GM19328 (cell line): ENCODE measurements around the gene BTG2.
"Not testable (repeated sequence)": the region's sequence is repeated elsewhere in the genome, so short reads cannot be mapped to it uniquely, and the experiment has no call there.

Experiments
- ATAC-seq: cut with Tn5 transposase; IDR thresholded peaks from one replicate; pipeline ENCODE4 v1.9.1; 2021; ENCODE audit warnings: mild to moderate bottlenecking, moderate library complexity; ENCODE audit not compliant: unreplicated experiment

BTG2 gene

GRCh38 chr1:203304919-203305808 lies at the start of gene BTG2:
Gene BTG2 (plus strand): TSS chr1:203305519. CDS start chr1:203305607, 88 bp downstream.
- ATAC-seq: peak; percentile 68

GRCh38 chr1:203256636-203257035 lies 48.7 kb upstream of the BTG2 start:
- ATAC-seq: not testable (repeated sequence)

GRCh38 chr1:203263496-203263895 lies 41.8 kb upstream of the BTG2 start:
- ATAC-seq: no peak

GRCh38 chr1:203264052-203264501 lies 41.2 kb upstream of the BTG2 start:
- no peak for ATAC-seq

- no peak for ATAC-seq
These were observed 39.8 kb upstream of the BTG2 start for GRCh38 chr1:203265541-203265940.

GRCh38 chr1:203266140-203266539 lies 39.2 kb upstream of the BTG2 start:
- not testable (repeated sequence) for ATAC-seq

- ATAC-seq: no peak
These were observed 37.9 kb upstream of the BTG2 start for GRCh38 chr1:203267347-203267846.

- no peak for ATAC-seq
These were observed 37.4 kb upstream of the BTG2 start for GRCh38 chr1:203267912-203268311.

- ATAC-seq: no peak
These were observed 36.2 kb upstream of the BTG2 start for GRCh38 chr1:203268901-203269653.

GRCh38 chr1:203269654-203270020 lies 35.7 kb upstream of the BTG2 start:
- ATAC-seq: no peak

- no peak for ATAC-seq
These were observed 34.9 kb upstream of the BTG2 start for GRCh38 chr1:203270448-203270847.

- no peak for ATAC-seq
These were observed 34.1 kb upstream of the BTG2 start for GRCh38 chr1:203271018-203271743.

GRCh38 chr1:203271962-203272632 lies 33.2 kb upstream of the BTG2 start:
- ATAC-seq: no peak

- ATAC-seq: no peak
These were observed 32.6 kb upstream of the BTG2 start for GRCh38 chr1:203272633-203273205.

- peak; percentile 39 for ATAC-seq
These were observed 32.0 kb upstream of the BTG2 start for GRCh38 chr1:203273206-203273868.

- no peak for ATAC-seq
These were observed 31.3 kb upstream of the BTG2 start for GRCh38 chr1:203273869-203274602.

GRCh38 chr1:203274603-203275381 lies 30.5 kb upstream of the BTG2 start:
- ATAC-seq: no peak

GRCh38 chr1:203275656-203276272 lies 29.6 kb upstream of the BTG2 start:
- no peak for ATAC-seq
